Stimulated activated CD8-positive, alpha-beta memory T cell treated with anti-CD3 and anti-CD28 coated beads, Interleukin-7, amount 100 ng/mL, for 48 hours (primary cell): ENCODE results near the gene KIF17.

Experiments used
- DNase-seq, 2 donors: peaks; one replicate each; pipeline ENCODE4 v3.0.0-alpha.2; 2020; ENCODE audit warnings: low read depth in 1 of 2; ENCODE audit errors: extremely low read depth in 1 of 2

Gene KIF17

DNA sequence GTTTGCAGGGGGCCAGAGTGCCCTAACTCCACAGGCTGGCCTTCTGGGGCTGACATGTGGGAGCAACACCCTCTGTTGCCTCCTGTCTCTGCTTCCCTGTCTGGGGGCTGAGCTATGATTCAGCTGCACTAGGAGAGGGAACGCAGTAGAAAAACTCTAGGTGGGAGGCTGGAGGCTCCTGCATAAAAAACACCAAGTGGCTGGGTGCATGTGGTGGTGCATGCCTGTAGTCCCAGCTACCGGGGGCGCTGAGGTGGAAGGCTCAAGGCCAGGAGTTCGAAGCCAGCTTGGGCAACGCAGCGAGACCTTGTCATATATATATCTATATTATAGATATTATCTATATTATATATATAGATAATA lies 5.6 kb downstream of the KIF17 start:
- DNase-seq: no peak

DNA sequence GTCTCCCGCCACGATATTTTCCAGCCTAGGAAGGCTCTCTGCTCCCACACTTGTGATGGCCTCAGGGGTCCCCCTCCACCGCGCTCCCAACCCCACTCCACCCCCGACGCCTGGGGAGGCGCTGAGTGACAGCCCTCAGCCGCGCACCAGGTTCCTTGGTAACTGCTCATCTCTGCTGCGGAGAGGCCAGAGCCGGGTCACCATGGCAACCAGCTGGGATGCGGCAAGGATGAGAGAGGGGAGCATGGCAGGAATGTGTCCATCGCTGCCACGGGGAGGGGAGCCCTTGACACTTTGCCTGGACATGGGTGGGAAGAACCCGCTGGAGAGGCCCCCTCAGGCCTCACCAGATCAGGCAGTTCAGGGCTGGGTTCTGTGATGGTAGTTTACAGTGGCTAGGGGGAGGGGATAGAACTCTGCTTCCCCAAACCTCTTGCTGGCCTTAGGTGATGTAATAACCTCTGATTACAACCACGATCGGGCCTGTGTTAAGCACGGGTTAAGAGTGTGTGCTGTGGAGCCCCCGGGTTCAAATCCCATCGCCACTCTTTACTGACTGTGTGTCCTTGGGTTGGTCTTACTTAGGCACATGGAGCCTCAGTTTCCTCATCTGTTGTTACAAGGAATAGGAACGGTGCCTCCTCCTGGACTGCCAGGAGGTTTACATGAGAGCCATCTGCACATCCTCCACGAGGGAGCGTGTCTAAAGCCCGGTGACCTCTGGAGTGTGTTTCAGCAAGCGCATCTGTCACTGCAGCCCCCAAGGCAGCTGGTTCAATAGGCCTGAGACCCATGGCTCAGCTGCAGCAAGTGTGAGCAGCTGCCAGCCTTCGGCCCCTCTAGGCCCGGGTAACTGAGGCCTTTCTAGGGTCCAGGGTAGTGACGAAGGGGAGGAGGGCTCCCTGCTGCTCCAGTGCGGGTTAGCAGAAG lies 6.3 kb downstream of the KIF17 start:
- DNase-seq: no peak

DNA sequence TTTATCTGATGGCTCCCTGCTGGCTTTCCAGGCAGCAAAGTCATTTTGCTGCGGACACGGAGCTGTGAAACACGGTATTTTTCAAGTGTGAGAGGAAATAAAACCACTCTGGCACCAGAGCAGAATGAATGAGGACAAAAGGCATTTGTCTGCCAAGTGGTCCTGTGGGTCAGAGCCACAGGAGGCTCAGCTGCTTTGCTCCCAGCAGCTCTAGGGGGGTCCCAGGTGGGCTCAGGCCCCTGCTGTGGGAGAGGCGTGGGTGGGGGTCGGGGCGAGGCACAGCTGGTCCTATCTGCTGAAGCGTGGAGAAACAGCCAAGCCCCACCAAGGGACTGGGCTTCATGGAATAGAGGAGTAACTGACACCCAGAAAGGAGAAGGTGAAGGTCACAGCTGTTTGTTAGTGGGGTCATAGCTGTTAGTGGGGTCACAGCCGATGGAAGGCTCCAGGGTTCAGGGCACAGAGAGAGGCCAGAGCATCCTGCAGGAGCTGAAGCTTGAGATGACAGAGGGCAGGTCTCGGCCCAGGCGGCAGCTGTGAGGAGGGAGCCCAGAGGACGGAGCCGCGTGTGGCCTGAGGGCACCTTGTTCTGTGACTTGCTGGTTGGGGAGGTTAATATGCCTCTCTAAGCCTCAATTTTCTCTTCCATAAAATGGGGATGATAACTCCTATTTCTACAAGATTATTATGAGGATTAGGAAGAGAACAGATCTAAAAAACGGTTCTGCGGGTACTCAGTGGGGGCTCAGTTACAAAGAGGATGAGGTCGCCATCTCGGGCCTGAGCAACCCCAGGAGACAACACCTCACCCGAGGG lies 7.1 kb downstream of the KIF17 start:
- no peak for DNase-seq

DNA sequence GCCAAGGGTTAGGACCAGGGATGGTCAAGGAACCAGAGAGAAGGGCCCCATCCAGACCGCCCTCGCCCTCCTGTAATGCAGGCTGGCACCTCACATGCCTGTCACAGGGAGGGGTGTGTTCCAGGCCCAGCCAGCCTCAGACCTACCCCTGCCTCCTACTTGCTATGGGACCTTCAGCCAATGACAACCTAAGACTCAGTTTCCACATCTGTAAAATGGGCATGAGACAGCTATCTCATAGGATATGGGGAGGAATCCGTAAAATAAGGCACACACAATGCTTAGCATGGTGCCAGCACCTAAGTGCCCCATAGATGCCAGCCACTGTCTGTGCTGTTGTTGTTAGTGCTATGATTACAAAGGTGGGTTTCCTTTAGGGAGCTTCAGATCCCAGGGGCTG lies 7.9 kb downstream of the KIF17 start:
- DNase-seq: no peak

DNA sequence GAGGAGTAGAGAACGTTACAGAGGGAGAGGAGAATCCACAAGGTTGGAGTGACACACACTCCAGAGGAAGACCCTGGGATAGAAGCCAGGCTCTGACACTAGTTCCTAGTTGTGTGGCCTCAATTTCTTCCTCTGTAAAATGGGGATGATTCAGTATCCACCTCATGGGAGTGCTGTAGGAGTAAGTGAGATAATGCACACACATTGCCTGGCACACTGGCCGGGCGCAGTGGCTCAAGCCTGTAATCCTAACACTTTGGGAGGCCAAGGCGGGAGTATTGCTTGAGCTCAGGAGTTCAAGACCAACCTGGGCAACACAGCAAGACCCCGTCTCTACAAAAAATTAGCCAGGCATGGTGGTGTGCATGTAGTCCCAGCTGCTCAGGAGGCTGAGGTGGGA lies 8.9 kb downstream of the KIF17 start:
- no peak for DNase-seq

DNA sequence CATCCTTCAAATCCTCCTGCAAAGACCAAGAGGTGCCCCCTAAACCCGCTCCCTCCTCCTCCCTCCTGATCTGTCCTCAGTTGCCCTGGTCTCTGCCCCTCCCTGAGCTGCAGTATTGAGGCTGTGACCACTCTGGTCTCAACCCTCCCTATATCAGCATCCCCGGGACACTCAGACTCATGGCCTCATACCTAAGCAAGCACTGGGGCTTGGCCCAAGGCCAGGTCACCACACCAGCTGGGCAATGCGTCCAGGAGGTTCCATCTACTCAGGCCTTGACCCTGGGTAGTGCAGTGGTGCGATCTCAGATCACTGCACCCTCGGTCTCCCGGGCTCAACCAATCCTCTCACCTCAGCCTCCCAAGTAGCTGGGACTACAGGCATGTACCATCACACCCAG lies 9.8 kb downstream of the KIF17 start:
- no peak for DNase-seq

DNA sequence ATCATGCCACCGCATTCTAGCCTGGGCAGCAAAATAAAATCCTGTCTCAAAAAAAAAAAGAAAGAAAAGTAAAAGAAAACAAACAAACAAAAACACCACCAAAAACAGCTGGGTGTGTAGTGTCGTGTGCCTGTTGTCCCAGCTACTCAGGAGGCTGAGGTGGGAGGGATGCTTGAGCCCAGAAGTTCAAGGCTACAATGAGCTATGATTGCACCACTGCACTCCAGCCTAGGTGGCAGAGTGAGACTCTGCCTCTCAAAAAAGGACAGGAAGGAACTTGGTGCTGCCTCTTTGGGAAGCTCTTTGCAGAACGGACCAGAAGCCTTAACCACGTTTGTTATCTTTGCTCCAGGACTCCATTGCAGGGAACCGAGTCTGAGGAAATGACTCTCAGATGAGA lies 11.0 kb downstream of the KIF17 start:
- no peak for DNase-seq

DNA sequence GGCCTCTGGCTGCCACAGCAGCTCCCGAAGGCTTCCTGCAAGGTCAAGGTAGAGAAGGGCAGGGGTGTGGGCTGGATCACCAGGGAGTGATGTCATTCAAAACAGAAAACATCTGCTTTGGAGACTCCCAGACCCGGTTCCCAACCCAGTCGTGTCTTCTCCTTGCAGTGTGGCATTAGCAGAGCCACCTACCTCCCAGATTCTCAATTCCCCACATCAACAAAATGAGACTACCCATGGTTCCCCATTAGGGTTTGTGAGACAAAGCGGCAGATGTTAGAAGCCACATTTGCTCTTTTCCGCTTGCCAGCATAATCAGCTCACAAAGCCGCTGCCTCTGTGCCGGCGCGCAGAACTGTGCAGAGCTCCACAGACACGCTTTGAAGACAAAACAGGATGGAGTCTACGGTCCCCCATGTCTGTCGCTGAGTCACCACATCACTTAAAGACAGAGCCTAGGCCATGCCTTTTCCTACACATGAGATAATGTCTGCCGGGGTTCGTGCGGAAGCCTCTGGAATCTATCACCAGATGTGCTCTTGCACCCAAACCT lies 12.5 kb downstream of the KIF17 start:
- DNase-seq: no peak

DNA sequence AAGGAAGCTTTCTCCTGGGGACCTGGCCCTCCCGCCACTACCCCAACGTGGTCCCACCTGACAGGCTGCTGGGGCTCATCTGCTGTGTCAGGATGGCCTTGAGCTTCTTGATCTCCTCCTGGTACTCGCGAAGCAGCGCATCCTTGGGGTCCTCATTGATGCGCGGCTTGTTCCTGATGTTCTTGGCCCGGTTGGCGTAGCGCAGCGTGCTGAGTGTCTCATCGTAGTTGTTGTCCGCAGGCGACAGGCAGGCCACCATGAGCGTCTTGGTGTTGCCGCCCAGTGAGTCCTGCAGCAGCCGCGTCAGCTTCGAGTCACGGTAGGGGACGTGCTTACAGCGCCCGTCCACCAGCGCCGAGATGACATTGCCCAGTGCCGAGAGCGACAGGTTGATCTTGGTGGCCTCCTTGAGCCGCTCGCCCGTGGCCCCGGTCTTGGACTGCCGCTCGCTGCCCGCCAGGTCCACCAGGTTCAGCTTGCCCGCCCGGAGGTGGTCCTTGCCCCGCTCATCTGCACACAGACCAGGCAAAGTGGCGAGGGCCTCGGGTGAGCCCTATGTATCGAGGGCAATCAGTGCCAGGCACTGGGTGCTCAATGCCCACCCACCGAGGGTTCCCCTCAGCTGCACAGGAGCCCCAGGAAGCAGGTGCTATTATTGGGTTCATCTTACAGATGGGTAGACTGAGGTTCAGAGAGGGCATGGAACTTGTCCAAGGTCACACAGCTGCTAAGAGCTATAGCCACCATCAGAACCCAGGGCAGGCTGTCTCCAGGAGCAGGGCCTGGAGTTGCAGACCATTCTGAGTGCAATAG lies 13.2 kb downstream of the KIF17 start:
- DNase-seq: no peak

DNA sequence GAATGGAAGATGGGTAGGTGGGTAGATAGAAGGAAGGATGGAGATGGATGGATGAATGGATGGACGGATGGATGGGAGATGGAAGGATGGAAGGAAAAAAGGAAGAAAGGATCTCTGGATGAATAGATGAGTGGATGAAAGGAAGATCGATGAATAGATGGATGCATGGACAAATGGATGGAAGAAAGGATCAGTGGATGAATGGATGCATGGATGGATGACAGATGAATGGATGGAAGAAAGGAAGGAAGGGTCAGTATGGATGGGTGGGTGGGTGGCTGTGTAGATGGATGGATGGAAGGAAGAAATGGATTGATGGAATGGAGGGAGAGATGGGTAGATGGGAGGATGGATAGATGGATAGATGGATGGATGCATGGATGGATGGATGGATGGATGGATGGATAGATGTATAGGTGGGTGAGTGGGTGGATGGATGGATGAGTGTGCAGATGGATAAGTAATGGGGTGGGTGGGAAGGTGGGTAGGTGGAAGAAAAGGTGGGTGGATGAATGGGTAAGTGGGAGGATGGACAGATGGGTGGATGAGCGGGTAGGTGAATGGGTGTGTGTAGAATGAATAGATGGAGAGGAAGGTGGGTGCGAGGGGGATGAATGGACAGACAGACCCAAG lies 14.6 kb downstream of the KIF17 start:
- DNase-seq: no peak

DNA sequence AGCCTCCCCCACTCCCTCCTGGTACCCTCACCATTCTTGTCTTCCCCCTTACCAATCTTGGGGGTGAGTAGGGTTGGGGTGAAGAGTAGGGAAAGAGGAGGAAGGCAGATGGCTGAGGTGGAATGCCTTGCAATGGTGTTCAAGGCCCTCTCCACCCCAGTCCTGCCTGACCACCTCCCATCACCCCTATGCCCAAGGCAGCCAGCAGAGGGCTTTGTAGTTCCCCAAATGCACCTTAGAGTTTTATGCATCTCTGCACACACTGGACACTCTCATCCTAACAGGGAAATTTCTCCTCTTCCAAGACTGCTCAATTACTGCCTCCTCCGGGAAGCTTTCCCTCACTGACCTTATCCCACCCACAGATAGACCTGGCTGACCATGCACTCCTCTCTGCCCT lies 15.4 kb downstream of the KIF17 start:
- DNase-seq: no peak

DNA sequence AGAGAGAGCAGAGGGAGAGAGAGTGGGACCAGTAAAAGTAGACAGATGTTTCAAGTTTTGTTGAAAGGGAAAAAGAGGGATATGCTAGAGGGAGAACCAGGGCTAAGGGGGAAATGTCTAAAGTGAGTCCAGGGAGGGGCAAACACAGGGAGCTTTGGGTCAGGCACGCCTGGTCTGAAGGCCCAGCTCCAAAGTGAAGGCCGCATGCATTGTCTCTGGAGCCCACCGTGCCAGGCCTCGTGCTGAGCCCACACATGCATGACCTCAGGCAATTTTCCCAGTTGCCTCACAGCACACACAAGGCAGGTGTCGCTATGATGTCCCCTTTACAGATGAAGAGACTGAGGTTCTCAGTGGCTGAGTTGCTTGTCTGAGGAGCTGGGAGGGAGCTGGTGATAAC lies 16.0 kb downstream of the KIF17 start:
- no peak for DNase-seq

DNA sequence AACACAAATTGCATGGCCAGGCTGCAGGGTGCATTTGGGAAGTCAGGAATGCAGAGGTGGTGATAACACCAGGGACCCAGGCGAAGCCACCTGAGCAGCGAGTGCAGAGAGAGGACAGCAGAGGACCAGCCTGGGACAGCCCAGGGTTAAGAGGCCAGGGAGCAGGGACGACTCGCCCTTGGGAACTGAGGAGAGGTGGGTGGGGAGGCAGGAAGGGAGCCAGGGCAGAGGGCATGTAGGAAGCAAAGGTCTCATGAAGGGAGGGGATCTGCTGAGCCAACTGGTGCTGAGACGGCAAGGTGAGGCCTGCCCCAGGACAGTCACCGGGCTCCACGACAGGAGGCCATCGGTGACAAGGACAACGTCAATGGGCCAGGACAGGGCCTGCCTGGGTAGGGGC lies 16.4 kb downstream of the KIF17 start:
- no peak for DNase-seq

DNA sequence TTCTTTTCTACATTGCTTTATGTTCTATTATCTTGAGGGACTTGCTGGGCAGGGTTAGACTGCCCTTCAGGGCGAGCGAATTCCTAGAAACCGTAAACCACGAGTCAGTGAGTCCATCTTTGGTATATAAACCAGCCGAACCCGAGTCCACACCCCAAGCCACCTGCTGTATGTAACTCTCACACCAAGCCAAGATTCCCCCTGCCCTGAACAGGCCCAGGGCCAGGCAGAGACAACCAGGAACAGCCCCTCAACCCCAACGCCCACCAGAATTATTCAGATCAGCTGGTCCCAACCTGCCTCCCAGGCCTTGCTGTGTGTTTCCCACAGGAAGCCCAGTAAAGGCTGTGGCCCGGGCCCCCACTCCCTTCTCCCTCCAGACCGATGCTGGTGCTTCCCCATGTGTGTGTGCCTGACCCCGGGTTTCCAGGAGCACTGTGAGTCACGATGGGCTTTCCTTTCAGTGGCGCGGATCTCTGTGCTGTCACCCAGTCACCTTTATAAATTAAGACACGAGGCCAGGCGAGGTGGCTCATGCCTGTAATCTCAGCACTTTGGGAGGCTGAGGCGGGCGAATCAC lies 17.1 kb downstream of the KIF17 start:
- no peak for DNase-seq

DNA sequence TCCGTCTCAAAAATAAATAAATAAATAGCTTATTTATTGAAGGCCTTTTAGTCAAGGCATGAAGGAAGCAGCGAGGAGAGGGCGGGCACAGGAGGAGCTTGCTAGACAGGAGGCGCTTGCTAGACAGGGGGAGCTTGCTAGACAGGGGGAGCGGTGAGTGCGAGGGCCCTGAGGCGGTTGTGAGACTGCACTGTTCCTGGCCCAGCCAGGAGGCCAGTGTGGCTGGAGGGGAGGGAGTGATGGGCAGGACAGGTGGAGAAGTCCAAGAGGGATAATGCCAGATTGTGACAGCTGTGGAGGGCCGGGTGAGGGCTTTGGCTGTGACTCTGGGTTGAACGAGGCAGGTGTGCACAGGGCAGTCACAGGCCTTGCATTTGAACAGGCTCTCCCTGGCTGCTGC lies 18.2 kb downstream of the KIF17 start:
- DNase-seq: no peak

DNA sequence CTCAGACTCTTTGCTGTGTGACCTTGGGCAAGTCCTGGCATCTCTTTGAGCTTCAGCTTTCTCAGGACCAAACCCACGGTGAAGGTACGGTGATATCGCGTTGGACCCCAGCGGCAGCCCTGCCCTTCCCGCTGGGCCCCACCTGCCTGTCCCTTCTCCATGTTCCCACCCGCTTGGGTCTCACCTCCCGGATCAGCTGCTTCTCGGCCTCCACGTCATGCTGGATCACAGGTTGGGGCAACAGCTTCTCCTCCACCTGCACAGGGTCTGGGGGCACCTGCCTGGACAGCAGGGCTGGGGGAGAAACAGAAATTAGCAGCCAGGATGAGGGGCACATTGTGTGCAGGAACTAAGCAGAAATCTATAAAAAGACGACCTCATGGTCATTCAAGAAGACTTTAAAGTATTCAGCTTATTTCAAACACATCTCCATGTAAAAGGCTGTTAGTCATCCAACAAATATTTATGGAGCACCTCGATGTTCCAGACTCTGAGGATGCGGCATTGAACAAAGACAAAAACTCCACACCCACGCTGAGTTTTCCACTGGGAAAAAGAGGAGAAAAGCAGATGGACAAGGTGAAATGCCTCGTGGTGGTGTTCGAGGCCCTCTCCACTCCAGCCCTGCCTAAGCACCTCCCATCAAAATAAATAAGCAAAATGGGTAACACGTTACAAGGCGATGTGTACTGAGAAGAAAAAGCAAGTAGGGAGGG lies 19.5 kb downstream of the KIF17 start:
- DNase-seq: no peak

DNA sequence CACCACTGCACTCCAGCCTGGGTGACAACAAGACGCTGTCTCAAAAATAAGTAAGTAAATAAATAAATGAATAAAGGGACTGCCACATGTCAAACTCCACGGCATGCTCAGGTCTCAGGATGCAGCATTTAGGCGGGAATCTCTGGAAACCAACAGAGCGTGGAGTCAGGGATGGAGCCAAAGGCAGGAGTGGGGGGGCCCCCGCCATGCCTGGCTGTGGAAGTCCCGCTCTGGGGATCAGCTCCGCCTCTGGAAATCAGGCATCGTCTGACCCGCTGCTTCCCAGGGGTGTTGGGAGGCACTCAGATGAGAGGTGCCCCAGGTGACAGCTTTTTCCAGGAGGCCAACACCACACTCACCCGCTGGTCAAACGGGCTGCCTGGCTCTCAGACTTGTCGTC lies 20.2 kb downstream of the KIF17 start:
- no peak for DNase-seq

DNA sequence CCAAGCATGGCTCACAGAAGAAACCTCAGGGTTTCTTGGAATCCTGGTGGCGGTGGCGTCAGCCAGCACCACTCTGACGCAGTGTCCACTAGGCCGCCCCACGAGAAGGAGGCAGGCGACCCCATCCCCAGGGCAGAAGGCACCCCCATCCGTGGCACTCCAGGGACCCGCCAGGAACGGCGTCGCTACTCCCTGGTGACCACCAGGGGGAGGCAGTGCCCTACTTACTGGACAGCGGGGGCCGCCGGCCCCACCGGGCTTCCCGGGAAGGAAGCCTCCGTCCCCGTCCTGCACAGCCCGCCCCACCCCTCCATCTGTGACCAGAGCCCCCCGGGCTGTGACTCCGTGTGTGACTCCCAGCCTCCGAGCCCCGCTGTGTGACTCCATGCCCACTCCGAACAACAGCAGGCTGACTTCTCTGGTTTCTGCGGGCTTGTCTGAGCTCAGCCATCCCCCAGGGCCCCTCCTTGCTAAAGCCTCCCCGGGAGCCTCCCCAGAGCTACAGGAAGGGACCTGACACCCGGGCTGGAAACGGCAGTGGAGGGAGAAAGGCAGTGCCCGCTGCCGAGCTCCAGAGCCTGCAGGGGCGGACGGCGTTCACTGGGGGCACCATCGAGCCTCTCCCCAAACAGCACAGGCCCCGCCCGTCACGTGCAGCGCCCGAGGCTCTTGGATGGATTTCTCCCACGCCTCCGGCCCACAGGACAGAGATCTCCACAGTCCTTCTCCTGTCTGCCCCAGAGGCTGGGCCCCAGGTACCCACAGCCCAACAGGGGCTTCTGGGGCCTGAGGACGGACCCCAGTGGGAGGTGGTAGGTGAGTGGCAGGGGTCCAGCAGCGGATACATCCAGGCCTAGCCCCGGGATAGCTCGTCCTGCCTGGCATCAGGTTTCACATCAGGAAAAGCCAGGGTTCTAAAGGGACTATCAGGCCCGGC lies 21.1 kb downstream of the KIF17 start:
- DNase-seq: peak; percentile 34 to 59

DNA sequence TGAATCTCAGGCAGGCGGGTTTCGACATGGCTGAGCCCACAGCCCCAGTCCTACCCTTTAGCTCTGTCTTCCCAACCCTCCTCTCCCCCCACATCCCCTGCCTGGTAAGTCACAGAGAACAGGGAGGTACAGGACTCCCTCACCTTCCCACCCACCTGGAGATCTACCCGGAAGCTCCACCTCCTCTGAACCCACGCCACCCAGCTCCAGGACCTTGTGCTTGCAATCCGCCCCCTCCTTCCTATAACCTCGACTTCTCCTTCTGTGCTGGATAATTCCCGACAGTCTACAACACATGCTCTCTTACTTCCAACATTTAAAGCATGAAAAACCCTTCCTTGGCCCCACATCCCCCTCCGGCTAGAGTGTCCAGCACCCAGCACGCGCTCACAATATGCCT lies 22.3 kb downstream of the KIF17 start:
- DNase-seq: no peak
